ENCODE results near the gene CYP2W1.
"Not testable (repeated sequence)": the region's sequence is repeated elsewhere in the genome, so short reads cannot be mapped to it uniquely, and the experiment has no call there.

Gene CYP2W1

GRCh38 chr7:983004-983615 lies at the start of gene CYP2W1:
Gene CYP2W1 (plus strand): TSS chr7:983181. CDS start chr7:983212, 31 bp downstream.
- DNase-seq = no peak

- no peak for DNase-seq
These were observed 48.4 kb upstream of the CYP2W1 start for GRCh38 chr7:934469-935163.

DNA sequence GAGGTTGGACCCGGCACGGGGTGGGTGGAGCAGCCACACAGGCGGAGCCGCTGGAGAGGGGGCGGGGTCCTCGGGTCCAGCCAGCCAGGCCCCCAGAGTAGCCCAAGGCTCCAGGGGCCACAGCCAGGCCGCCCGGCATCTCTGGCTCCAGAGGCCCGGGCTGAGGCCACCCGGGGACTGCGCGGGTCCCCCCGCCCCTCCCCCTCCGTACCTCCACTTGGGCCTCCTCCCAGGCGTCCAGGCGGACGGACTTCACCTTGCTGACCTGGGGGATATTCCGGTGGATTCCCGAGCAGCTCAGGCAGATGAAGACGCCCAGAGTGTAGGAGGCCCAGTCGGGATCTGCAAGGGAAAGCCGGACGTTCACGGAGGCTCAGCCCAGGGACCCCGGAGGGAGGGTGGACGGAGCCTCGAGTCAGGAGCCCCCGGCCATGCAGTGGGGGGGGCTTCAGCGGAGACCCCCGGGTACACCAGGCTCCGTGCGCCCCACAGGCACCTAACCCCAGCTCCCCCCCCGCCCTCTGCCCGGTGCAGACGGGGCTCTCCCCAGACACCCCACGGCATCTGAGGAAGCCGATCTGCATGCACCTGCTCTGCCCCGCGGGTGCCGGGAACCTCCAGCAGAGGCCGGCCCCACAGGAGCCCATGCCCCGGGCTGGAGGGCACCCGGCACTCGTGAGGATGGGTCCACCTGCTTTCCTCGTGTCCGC lies 47.7 kb upstream of the CYP2W1 start:
- no peak for DNase-seq

- DNase-seq = no peak
These were observed 47.1 kb upstream of the CYP2W1 start for GRCh38 chr7:935874-936385.

- no peak for DNase-seq
These were observed 46.5 kb upstream of the CYP2W1 start for GRCh38 chr7:936386-937054.

GRCh38 chr7:937856-938484 lies 45.0 kb upstream of the CYP2W1 start:
- no peak for DNase-seq

- no peak for DNase-seq
These were observed 44.3 kb upstream of the CYP2W1 start for GRCh38 chr7:938546-939185.

DNA sequence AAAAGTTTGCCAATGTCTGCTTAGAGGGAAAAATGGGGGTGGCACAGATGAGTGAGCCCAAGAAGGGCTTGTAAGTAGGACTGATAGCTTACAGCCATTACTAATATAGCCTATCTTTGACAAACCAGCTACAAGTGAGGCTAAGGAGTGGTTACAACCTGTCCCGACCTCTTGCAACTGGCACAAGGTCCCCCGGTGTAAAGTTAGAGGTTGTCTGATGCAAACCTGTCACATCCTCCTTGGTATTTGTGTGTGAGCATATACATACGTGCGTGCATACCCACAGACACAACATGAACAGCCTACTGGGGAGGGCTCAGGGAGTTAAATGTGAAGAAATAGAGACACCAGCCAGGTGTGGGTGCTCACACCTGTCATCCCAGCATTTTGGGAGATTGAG lies 43.1 kb upstream of the CYP2W1 start:
- no peak for DNase-seq

DNA sequence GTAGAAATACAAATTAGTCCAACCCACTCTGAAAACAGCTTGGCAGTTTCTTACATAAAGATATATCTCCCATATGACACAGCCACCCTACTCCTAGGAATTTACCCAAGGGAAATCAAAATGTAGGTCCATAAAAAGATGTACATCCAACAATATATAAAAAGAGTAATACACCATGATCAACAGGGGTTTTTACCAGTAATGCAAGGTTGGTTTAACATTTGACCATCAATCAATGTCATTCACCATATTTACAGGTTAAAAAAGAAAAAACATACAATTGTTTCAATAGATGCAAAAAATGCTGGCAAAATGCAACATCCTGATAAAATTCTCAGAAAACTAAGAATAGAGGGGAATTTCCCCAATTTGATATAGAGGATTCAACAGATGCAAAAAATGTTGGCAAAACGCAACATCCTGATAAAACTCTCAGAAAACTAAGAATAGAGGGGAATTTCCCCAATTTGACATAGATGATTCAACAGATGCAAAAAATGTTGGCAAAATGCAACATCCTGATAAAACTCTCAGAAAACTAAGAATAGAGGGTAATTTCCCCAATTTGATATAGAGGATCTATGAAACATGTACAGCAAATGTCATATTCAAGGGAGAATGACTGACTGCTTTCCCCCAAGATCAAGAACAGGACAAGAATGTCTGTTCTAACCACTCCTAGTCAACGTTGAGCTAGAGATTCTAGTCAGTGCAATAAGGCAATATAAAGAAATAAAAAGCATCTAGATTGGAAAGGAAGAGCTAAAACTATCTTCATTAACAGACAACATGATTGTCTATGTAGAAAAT lies 42.2 kb upstream of the CYP2W1 start:
- DNase-seq = no peak

- DNase-seq = not testable (repeated sequence)
These were observed 39.2 kb upstream of the CYP2W1 start for GRCh38 chr7:943793-944192.

GRCh38 chr7:944744-945143 lies 38.2 kb upstream of the CYP2W1 start:
- no peak for DNase-seq

- DNase-seq = no peak
These were observed 37.8 kb upstream of the CYP2W1 start for GRCh38 chr7:945147-945555.

GRCh38 chr7:945556-946255 lies 37.3 kb upstream of the CYP2W1 start:
- DNase-seq = peak; percentile 85

DNA sequence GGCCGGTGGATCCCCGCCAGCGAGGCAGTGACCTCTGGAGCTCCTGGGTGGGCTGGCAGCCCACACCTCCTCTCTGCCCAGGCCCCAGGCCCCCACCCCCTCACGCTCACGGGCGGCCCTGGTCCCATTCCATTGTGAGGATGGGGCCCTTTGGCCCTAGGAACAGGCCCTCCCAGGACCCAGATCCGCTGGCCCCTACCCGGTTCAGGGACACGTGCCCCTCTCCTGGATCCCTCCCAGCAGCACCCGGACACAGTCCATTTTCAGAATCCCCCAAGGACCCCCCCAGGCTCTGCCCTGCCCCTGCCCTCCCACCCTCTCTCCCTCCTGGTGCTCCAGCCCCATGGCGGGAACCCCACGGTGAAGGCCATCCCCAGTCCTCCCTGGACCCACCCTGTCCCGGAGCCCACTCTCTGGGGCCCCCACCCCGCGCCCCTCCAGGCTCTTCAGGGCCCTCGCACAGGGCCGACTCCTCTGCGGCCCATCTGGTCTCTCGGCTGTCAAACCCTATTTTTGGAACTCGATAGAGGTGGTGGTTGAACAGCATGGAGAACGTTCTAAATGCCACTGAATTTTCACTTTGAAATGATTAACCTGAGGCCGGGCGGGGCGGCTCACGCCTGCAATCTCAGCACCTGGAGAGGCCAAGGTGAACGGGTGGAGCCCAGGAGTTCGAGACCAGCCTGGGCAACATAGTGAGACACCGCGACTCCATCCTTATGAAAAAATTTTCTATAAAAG lies 36.6 kb upstream of the CYP2W1 start:
- DNase-seq = no peak

DNA sequence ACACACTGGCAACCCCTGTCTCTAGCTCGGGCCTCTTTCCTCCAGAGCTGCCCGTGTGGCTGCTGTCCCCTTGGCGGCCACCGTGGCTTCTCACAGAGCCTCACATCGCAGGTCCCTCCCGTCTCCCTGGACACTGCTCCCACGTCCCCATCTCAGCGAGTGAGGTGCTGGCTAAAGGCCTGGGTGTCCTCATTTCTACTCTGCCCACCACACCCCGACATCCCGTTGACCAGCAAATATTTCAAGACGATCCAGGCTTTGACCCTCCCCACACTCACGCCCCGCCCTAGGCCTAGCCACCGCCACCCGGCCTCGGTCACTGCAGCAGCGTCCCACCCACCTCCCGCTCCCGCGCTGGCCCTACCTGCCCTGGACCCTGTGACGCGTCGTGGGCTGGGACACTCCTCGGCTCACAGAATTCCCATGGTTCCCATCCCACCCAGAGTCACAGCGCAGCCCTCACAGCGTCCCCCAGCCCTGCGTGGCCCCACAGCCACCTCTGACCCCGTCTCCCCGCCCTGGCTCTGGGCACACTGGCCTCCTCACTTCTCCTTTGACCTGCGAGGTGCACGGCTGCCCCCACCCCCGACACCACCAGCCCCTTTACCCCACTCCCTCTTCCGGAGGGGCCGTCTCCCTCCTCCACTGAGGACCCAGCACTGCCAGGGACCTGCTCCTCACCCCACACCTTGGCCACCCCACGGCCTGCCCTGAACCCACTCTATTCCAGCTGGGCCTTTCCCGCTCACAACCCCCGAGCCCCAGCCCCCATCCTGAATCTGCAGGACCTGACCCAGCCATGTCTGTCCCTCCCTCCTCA lies 35.4 kb upstream of the CYP2W1 start:
- no peak for DNase-seq

DNA sequence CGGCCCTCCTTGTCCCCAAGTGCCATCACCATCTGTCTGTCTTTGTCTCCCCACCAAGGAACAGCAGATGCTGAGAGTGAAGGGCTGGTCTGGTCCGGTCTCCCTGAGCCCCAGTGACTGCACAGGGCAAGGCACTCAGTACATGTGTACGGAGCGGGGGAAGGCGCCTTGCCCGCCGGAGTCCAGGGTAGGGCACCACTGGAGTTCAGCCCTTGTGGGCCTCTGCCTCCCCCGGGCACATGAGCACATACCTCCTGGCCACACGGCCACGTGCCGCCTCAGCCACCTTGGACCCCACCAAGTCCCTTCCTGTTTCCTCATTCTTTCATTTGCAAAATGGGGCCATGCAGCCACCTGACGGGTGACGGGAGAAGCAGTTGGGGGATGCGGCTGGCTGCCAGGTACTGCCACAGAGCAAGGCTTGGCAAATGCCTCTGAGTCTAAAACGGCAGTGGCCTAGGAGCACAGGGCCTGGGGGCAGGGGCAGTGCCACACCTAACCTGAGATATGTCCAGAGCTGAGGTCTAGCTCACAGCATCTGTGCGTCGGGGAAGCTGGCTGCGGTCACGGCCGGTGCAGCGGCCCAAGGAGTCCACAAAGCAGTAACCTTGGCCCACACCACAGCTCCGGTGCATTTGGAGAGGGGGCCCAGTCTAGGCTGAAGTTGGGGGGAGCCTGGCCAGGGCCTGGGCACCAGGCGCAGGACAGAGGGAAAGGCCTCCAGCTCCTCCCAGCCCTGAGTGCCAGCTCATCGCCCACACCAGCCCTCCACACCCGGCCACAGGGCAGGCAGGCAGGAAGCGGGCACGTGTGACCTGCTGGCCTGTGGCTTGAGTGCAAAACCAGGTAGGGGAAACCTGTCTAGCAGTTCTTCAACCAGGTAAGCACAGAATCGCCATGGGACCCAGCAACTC lies 33.7 kb upstream of the CYP2W1 start:
- no peak for DNase-seq

DNA sequence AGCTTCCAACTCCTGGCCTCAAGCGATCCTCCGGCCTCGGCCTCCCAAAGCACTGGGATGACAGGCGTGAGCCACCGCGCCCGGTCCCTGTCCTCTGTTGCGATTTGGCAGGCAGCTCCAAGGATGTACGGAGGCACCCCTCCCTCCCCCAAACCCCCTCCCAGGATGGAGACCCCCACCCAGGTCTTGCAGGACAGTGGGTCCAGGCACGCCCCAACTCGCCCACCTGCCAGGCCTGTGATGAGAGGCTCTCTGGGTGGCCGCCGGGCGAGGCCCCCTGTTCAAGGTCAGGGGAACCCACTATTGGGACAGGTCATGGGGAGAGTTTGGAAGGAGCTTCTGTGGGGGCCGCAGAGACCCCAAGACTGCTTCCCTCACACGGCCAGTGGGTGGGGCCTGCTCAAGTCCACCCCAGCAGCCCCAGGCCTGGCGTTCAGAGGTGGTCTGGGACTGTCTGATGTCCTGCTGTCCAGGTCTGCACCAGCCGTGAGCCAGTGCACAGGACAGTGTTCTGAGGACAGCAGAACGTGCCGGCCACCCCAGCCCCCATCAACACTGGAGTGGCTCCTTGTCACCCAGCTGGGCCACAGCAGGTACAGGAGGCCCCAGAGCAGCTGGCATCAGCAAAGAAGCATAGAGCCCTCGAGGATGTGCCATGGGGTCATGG lies 31.0 kb upstream of the CYP2W1 start:
- DNase-seq = no peak

Measured in DMS153 (cell line).